DOHH2 (cell line): Measurements from ENCODE around the gene ZNFX1.

Source experiments
- H3F3A ChIP-seq: fragments of 200-600 bp; sonication (generic), shearing (Covaris generic); 2 replicates; pipeline ENCODE4 v1.6.0; 2016; ENCODE audit warnings: antibody characterized with exemption, mild to moderate bottlenecking; ENCODE audit not compliant: control insufficient read depth, insufficient read depth
- H3K27ac ChIP-seq: fragments of 200-600 bp; sonication (generic); 2 replicates; pipeline ENCODE4 v1.5.1; 2014; ENCODE audit warnings: low read depth, mild to moderate bottlenecking, low read length, moderate library complexity
- H3K27me3 ChIP-seq: fragments of 200-600 bp; sonication (generic); 2 replicates; pipeline ENCODE4 v1.6.1; 2014; ENCODE audit warnings: mild to moderate bottlenecking, low read length, mixed read lengths; ENCODE audit not compliant: control insufficient read depth
- H3K36me3 ChIP-seq: fragments of 200-600 bp; sonication (generic); 2 replicates; pipeline ENCODE4 v1.6.1; 2014; ENCODE audit warnings: mild to moderate bottlenecking, low read length, moderate library complexity, mixed read lengths; ENCODE audit not compliant: control insufficient read depth
- H3K4me1 ChIP-seq: fragments of 200-600 bp; sonication (generic); 2 replicates; pipeline ENCODE4 v1.6.1; 2014; ENCODE audit warnings: mild to moderate bottlenecking, low read length, mixed read lengths; ENCODE audit not compliant: control insufficient read depth
- H3K4me2 ChIP-seq: fragments of 200-600 bp; sonication (generic); 2 replicates; pipeline ENCODE4 v1.6.0; 2014; ENCODE audit warnings: mild to moderate bottlenecking, low read length, moderate library complexity
- H3K4me3 ChIP-seq: fragments of 200-600 bp; sonication (generic); 2 replicates; pipeline ENCODE4 v1.5.1; 2014; ENCODE audit warnings: mild to moderate bottlenecking, low read length, mixed read lengths
- H3K79me2 ChIP-seq: fragments of 200-600 bp; sonication (generic); 2 replicates; pipeline ENCODE4 v1.6.1; 2014; ENCODE audit warnings: mild to moderate bottlenecking, low read length, mixed read lengths; ENCODE audit not compliant: control insufficient read depth
- H3K9me2 ChIP-seq: fragments of 200-600 bp; sonication (generic); replicated peaks from 2 replicates; pipeline ENCODE4 v1.6.1; 2014; ENCODE audit warnings: mild to moderate bottlenecking, low read length, mixed read lengths; ENCODE audit not compliant: control insufficient read depth
- H3K9me3 ChIP-seq: fragments of 200-600 bp; sonication (generic); 2 replicates; pipeline ENCODE4 v1.6.1; 2014; ENCODE audit warnings: antibody characterized with exemption, low read length, mixed read lengths; ENCODE audit not compliant: control insufficient read depth, insufficient read depth
- H4K20me1 ChIP-seq: fragments of 200-600 bp; sonication (generic); 2 replicates; pipeline ENCODE4 v1.6.0; 2014; ENCODE audit warnings: low read depth, mild to moderate bottlenecking, antibody characterized with exemption, low read length, moderate library complexity; ENCODE audit not compliant: control insufficient read depth, insufficient read depth
- EZH2phosphoT487 ChIP-seq: fragments of 200-600 bp; sonication (generic); IDR thresholded peaks from 2 replicates; pipeline ENCODE4 v1.6.1; 2017; ENCODE audit warnings: borderline replicate concordance, mild to moderate bottlenecking, antibody characterized with exemption, low read length, moderate library complexity, mixed read lengths
- TF ChIP-seq, protein P1 (sequence below): fragments of 200-600 bp; sonication (generic); IDR thresholded peaks from one replicate; pipeline ENCODE4 v1.5.1; 2014; ENCODE audit warnings: antibody characterized with exemption, mild to moderate bottlenecking, low read depth, low read length; ENCODE audit not compliant: poor library complexity, severe bottlenecking

The ZNFX1 gene

DNA sequence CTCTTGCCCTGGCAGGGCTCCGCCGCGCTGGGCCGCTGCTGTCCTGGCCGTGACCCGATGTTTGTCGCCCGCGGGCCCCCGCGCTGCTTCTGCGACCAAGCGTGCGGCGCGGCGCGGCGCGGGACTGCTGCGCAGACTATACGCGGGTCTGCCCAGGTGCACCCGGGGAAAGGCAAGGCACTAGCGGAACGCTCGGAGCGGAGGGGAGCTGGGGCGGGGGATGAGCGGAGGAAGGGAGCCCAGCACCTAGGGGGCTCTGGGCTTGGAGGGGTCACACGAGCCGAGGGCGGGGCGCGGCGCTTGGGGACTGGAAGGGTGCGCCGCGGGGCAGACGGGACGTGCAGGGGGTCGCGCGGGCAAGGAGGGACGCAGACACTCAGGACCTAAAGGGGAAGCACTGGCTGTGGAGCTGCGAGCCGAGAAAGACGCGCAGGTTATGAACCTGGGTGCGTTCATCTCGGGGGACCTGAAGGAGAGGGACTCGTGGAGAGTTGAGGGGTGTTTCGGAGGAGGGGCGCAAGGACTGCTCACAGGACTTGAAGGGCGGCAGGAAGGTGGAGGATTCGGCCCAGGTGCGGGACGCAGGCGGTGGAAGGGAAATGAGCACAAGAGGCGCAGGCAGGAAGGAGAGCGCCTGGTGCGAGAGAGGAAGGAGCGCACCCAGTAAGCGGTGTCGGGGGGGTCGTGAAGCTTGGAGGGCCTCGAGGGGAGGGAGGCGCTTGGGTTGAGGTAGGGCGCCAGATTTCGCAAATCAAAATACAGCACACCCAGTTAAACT, 40.8 kb upstream of the ZNFX1 start:
- Histone ChIP-seq H3K27me3 (peaks cover 48% of the 10 kb centered on the region), H3K79me2 (no peaks in the 10 kb centered on the region), H4K20me1 (no peaks in the 10 kb centered on the region), H3K36me3 (no peaks in the 10 kb centered on the region), H3K4me2 (no peak overlapping the region), H3K4me3 (no peak overlapping the region), H3K9me2 (no peaks in the 10 kb centered on the region), H3F3A (no peaks in the 10 kb centered on the region), H3K9me3 (no peaks in the 10 kb centered on the region), H3K27ac (no peak overlapping the region), H3K4me1 (no peaks in the 10 kb centered on the region)
- no peak for TF ChIP-seq EZH2phosphoT487
- TF ChIP-seq, protein P1, sequence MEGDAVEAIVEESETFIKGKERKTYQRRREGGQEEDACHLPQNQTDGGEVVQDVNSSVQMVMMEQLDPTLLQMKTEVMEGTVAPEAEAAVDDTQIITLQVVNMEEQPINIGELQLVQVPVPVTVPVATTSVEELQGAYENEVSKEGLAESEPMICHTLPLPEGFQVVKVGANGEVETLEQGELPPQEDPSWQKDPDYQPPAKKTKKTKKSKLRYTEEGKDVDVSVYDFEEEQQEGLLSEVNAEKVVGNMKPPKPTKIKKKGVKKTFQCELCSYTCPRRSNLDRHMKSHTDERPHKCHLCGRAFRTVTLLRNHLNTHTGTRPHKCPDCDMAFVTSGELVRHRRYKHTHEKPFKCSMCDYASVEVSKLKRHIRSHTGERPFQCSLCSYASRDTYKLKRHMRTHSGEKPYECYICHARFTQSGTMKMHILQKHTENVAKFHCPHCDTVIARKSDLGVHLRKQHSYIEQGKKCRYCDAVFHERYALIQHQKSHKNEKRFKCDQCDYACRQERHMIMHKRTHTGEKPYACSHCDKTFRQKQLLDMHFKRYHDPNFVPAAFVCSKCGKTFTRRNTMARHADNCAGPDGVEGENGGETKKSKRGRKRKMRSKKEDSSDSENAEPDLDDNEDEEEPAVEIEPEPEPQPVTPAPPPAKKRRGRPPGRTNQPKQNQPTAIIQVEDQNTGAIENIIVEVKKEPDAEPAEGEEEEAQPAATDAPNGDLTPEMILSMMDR = no peak

DNA sequence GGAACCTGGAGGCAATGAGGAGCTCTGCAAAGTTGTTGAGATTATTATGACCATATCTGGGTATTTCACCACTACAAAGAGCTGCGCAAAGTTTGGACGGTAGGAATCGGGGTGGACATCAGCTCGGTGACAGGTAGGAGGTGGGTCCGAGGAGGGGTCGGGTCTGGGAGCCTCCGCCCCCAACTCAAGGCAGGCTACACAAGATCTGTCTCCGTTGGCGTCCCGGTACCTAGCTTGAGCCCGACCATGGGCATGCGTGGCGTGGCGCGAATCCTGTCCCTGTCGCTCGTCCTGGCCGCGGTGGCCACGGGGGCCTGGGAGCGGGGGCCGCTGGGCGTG, 40.2 kb upstream of the ZNFX1 start:
- peaks cover 50% of the 10 kb centered on the region for H3K27me3 ChIP-seq

GRCh38 chr20:49316704-49317103, 38.8 kb upstream of the ZNFX1 start:
- Histone ChIP-seq H3K36me3 (no peaks in the 10 kb centered on the region), H3K9me3 (no peaks in the 10 kb centered on the region), H4K20me1 (no peaks in the 10 kb centered on the region), H3K4me3 (no peak overlapping the region), H3K27ac (no peak overlapping the region), H3F3A (no peaks in the 10 kb centered on the region), H3K27me3 (peaks cover 57% of the 10 kb centered on the region), H3K4me2 (no peak overlapping the region), H3K79me2 (no peaks in the 10 kb centered on the region), H3K4me1 (no peaks in the 10 kb centered on the region), H3K9me2 (no peaks in the 10 kb centered on the region)
- no peak for TF ChIP-seq EZH2phosphoT487
- TF ChIP-seq, protein P1 = no peak

More for the DNA sequence above, 40.2 kb upstream of the ZNFX1 start:
- H3K4me2 ChIP-seq = no peak overlapping the region
- TF ChIP-seq, protein P1 = no peak
- TF ChIP-seq EZH2phosphoT487 = no peak
- no peak overlapping the region for H3K27ac ChIP-seq
- no peaks in the 10 kb centered on the region for H3K79me2 ChIP-seq
- H3K36me3 ChIP-seq = no peaks in the 10 kb centered on the region
- no peaks in the 10 kb centered on the region for H3K9me2 ChIP-seq
- no peaks in the 10 kb centered on the region for H4K20me1 ChIP-seq
- no peaks in the 10 kb centered on the region for H3K4me1 ChIP-seq
- H3F3A ChIP-seq = no peaks in the 10 kb centered on the region
- H3K9me3 ChIP-seq = no peaks in the 10 kb centered on the region
- H3K4me3 ChIP-seq = no peak overlapping the region
